22Rv1 (cell line): ENCODE measurements around the gene MCOLN1.

Experiments
- H3K27ac ChIP-seq: fragments of 450-650 bp; 2 replicates; pipeline ENCODE4 v1.5.1; 2017
- CTCF ChIP-seq: fragments of 450-650 bp; IDR thresholded peaks from 2 replicates; pipeline ENCODE4 v1.5.1; 2017; ENCODE audit warnings: mild to moderate bottlenecking
- ZFX ChIP-seq: fragments of 450-650 bp; IDR thresholded peaks from 2 replicates; pipeline ENCODE4 v1.6.1; 2017; ENCODE audit warnings: antibody characterized with exemption, borderline replicate concordance

The MCOLN1 gene

DNA sequence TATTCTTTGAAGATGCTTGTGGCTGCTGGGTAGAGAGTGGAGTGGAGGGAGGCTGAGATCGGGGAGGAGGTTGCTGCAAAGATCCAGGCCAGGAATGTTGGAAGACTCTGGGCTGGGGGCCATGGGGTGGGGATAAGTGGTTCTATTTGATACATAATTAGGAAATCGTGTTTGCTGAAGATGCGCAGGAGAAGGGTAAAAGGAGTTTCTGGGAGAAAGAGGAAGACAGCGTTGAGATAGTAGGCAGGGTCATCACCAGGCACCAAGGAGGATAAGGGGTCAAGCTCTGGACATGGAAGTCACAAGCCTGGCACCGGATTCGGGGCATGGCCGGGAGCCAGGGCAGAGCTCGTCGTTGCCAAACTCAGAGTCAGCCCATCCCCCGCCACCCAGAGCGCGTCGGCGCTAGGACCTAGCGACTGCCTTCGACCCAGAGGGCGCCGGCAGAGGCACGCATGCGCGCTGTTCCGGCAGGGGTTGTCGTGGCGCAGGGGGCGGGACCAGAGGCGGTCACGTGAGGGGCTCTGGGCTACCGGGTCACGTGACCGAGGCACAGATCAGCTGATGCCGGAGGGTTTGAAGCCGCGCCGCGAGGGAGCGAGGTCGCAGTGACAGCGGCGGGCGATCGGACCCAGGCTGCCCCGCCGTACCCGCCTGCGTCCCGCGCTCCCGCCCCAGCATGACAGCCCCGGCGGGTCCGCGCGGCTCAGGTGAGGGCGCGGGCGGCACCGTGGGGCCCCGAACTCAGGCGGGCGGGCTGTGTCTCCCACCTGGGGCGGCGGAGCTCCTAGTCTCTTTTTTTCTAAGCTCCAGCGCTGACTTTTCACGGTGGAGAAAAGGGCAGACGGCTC is at the start of gene MCOLN1:
TSS of gene MCOLN1 (plus strand) at position 553 of the 851 bp plus-strand sequence. CDS start at position 680, 127 bp downstream.
- peak within 1 kb of the TSS; percentile 64 for H3K27ac ChIP-seq

GRCh38 chr19:7475665-7476064 is 46.8 kb upstream of the MCOLN1 start:
- H3K27ac ChIP-seq: no peak overlapping the region

More for the DNA sequence above, at the start of gene MCOLN1:
- TF ChIP-seq ZFX (no peak), CTCF (no peak)

DNA sequence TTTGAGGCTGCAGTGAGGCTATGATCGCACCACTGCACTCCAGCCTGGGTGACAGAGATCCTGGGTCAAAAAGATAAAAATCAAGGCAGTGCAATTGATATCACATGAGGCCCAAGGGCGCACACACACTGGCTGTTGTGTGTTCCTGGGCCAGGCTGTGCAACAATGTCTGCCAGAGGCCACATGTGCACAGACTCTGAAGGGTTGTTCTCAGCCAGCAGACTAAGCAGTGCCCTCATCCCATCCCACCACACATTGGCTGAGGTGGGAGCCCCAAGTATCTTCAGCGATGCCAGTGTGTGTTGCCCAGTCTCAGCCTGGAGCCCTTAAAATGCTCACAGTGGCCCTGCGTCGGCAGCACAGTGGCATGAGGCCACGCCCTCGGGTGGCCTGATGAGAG is 46.2 kb upstream of the MCOLN1 start:
- no peak for TF ChIP-seq CTCF
- H3K27ac ChIP-seq: no peak overlapping the region

More at GRCh38 chr19:7475665-7476064, 46.8 kb upstream of the MCOLN1 start:
- TF ChIP-seq ZFX: no peak
- TF ChIP-seq CTCF: no peak

DNA sequence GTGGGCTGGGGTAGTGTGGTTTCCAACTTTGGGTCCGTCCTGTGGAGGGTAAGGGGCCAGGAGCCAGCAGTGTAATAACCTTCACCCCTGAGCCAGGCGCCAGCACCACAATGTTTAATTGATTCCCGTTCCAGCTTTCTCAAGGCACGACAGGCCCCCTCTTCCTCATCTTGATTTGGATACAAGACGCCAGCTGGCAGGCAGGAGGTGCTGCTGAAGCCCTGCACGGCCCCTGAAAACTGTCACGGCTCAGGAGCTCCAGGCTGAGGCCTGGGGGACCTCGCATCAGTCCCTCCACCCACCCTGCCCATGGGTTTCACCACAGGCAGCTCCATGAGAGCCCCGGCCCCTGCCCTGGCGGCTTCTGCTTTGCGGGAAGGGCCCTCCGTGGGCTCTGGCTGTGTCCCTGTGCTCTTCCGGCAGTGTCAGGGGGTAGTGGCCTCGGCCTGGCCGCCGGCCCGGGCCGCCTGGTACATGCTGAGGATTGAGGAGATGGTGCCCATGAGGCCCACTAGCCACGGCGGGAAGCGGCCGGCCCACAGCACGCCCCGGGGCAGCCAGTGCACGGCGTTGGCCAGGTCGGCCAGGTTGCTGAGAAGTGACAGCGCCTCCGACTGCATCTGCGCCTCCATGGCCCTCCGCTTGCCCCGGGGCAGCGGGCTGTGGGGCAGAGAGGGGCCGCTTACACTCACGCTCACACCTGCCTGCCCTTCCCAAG is 45.5 kb upstream of the MCOLN1 start:
- H3K27ac ChIP-seq: no peak overlapping the region
- no peak for TF ChIP-seq CTCF
- no peak for TF ChIP-seq ZFX

DNA sequence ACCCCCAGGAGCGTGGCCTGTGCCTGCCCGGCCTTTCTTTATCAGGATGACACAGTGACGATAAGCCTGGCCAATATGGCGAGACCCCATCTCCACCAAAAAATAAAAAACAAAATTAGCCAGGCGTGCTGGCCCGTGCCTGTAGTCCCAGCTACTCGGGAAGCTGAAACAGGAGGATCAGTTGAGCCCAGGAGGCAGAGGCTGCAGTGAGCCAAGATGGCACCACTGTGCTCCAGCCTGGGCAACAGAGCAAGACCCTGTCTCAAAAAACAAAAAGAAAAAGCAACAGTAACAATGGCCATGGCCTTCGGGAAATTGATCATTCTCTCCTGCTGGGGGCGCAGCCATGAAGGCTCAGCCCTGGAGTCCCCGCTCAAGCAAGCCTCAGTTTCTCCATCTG is 44.7 kb upstream of the MCOLN1 start:
- no peak overlapping the region for H3K27ac ChIP-seq
- no peak for TF ChIP-seq CTCF
- TF ChIP-seq ZFX: no peak

GRCh38 chr19:7478173-7478842 is 44.1 kb upstream of the MCOLN1 start:
- H3K27ac ChIP-seq: no peak overlapping the region
- TF ChIP-seq ZFX: no peak
- no peak for TF ChIP-seq CTCF
